Activated T-cell treated with anti-CD3 and anti-CD28 coated beads for 4 hours (primary cell): ENCODE data around the gene PIEZO2.
"Not testable (repeated sequence)": the region's sequence is repeated elsewhere in the genome, so short reads cannot be mapped to it uniquely, and the experiment has no call there.

Source experiments
- DNase-seq: peaks from one replicate; pipeline ENCODE4 v3.0.0-alpha.2; 2020

The PIEZO2 gene

DNA sequence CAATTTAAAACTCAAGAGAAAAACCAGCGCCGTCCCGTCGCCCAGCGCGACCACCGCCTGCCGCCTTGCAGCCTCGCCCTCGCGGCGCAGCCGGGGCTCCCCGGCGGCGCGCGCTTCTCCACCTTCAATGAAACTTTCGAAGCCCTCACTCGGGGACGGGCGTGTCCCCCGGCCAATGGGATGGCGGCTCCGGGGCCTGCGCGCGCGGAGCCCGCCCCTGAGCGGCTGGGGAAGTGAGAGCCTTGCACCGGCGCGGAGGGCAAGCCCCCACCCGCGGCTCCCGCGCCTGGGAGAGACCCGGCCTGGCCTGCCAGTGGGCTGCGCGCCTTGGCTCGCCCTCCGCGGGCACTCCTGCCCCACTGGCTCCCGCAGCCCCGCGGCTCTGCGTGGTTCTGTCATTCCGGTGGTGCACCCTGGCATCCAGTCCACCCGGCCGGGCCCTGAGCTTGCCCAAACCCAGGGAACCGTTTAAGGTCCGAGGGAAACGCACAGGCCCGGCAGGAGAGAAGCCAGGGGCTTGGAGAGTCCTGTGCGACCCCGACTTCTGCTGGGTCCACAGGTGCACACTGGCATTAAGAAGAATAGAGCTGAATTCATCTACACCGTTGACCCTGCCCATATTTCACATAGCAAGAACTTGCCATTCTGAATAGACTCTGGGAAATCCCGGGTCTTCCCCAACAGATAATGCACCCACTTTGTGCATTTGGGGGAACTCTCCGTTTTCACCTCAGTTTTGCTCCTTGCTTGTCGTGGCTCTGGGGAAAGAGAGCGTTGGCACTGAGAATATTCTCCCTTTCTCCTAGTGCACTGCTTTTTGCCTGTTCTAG lies at the start of gene PIEZO2:
TSS of gene PIEZO2 (minus strand) at position 129 of the 830 bp plus-strand sequence. CDS start 981 bp downstream, outside the sequence.
- DNase-seq = no peak

DNA sequence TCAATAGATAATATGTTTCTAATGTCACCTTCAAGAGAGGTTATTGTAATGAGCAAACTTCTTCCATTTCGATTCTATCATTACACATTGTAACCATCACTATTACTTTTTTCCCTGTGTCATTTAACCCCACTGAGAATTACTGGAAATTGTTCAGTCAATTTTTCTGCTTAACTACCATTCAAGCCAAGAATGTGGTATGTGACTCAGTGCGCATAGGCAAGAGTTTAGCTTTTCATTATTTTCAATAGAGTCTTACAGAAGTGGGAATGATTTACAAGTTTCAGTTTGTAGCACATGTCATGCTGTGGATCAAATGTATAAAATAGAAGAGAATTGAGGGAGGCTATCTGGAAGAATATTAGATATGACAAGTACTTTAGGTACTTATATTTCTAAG lies 34.3 kb upstream of the PIEZO2 start:
- DNase-seq = no peak

DNA sequence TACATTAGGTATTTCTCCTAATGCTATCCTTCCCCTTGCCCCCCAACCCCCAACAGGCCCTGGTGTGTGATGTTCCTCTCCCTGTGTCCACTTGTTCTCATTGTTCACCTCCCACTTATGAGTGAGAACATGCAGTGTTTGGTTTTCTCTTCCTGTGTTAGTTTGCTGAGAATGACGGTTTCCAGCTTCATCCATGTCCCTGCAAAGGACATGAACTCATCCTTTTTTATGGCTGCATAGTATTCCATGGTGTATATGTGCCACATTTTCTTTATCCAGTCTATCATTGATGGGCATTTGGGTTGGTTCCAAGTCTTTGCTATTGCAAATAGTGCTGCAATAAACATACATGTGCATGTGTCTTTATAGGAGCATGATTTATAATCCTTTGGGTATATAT lies 32.3 kb upstream of the PIEZO2 start:
- DNase-seq = not testable (repeated sequence)

DNA sequence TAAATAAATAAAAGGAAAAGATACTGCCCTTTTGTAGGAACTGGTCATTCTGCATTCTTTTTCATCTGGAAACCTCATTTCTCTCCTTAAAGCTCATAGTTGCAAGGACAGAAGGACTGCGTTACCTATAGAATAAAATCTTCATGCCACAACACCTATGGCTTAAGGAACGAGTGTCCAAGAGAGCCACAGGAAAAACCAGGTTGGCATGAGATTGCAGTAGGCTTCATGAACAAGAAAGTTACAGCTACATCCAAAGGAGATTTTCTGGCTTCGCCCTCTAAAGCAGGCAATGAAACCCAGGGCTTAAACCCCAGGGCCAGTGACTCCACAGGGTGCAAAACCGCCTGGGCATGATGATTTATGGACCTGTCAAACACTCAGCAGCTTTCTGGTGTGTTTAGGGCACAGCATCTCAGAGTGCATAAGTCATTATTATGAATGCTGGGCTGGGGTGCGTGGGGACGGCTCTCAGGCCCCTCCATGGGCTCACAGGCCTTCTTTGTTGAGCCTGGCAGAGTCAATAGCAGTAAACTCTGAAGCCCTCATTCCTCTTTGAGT lies 30.7 kb upstream of the PIEZO2 start:
- no peak for DNase-seq

DNA sequence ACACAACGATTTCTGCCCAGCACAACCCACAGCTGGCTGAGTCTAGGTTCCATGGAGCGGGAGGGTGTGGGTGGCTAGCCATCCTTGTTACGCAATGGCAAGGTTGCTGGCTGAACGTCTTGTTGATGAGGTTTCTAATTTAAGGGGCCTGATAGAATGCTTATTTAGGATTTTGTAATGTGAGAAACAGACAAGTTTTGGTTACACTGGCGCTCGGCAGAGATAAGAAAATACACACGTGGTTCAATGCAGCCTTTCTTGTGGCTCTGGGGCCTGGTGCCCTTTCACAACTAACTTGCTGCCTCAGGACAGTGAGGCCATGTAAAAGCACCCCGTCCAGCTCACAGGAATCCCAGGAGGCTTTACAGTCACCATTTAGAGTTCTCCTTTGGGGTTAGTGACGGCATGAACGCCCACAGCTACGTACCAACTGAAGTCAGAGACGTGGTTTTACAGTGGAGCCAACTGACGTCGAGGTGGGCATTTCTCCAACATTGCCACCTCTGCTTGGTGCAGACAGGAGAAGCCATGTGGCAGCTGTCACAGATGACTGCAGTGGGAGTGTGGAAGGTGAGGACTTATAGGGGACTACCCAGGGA lies 29.7 kb upstream of the PIEZO2 start:
- no peak for DNase-seq

DNA sequence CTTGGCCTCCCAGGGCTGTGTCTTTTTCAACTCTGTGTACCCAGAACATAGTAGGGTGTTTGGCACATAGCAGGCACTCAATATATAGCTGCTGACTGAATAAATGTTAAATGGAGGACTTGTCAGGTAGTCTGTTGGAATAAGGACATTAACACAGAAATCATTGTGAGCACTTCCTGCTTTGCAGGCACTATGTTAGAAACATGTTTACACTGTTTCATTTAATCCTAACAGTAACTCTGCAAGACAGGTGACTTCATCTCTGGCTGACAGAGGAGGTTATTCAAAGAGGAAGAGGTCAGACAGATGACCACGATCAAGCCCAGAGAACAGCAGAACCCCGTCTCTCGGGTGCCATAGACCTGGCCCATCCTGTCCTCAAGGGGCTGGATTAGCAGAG lies 28.0 kb upstream of the PIEZO2 start:
- DNase-seq = no peak

DNA sequence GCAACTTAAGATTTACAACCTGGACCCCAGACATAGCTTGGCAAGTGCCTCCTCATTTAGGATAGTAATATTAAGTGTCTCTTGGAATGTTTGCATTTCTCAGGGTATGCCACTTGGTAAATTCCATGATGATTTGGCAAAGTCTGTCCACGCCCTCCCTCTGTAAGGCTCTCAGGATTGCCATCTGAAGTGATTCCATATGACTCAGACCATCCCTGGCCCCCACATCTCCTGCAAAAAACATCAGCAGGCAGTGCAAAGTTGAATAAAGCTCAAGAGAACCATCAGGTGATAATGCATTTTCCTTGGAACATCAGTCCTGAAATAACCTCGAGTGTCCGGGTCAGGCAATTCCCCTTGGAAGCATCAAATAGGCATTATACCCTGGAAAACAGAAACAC lies 27.1 kb upstream of the PIEZO2 start:
- no peak for DNase-seq

DNA sequence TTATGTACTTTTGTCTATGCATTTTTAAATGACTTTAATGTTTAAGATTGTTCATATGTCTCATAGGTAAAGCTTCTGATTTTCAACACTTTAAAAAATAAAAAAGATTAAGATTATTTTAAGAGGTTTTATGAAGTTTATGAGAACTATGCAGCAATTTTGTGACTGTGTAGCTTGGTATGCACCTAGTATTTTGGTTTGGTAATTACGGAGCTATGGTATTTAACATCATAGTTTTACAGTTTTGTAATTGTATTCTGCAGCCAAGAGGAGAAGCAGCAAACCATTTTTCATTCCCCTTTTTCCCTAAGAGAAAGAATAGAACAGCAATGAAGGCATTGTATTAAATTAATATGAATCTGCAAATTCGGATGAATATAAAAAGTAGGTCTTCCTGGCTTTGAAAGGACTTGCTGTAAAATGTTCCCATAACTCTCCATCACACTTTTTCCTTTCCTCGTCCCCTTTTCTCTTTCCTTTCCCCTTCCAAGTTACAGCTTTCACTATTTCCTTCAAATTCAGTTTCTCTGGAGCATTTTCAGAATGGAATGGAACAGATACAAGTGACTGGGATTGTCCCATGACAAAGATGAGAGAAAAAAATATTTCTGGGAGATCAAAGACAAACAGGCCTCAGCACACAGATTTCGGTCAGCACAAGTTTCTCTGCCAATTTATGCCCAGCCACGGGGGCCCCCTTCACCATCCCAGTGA lies 26.1 kb upstream of the PIEZO2 start:
- DNase-seq = no peak

DNA sequence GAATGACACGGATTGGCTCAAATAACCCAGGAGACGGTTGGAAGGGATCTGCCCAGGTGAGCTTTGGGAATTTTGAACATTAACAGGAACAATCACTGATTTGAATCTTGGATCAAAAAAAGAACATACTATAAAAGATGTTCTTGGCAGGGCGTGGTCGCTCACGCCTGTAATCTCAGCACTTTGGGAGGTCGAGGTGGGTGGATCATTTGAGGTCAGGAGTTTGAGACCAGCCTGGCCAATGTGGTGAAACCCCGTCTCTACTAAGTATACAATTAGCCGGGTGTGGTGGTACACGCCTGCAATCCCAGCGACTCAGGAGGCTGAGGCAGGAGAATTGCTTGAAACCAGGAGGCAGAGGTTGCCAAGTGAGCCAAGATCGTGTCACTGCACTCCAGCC lies 24.8 kb upstream of the PIEZO2 start:
- DNase-seq = not testable (repeated sequence)

DNA sequence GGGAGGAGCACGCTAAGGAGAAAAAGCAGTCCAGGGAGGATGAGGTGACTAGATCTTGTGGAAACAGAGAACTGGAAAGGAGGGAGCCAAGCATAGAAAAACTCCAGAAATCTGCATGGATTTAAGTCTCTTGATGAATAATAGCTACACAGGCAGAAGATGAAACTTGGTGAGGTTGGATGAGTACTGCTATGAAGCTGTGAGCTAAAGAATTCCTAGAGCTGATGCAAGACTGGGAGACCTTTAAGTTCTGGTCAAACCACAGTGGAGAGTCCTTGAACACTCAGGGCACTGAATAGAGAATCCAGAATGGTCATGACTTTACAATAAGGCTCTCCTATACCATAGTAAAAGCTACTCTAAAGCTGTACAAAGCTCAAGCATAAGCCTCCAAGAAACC lies 18.4 kb upstream of the PIEZO2 start:
- no peak for DNase-seq

DNA sequence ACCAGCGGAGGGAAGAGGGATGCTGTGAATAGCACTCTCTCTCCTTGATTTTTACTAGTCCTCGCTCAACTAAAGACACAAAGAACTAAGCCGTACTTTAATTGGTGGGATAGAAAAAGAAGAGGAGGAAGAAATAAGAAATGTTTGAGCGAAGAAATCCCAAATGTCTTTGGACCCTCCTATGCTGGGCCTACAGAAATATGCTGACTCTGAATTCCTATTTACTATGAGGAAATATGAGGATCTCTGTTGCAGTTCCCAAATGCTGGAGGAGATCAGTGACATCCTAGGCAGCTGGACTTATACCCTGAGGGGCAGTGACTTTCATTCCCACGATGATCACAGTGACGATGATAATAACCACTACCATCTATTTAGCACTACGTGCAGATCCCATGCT lies 16.6 kb upstream of the PIEZO2 start:
- DNase-seq = no peak

DNA sequence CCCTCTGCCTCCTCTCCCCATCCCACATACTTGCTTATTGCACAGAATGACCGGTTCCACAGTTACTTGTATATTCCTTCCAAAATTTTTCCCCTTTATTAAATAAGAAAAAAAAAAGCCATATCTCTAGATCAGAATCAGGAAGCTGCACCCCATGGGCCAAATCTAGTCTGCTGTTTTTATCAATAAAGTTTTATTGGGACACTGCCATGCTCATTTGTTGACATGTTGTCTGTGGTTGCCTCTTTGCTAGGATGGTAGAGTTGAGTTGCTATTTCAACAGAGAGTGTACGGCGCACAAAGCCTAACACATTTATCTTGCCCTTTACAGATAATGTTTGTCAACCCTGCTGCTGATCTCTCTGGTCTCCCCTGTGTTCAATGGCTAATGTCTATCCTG lies 15.8 kb upstream of the PIEZO2 start:
- no peak for DNase-seq

DNA sequence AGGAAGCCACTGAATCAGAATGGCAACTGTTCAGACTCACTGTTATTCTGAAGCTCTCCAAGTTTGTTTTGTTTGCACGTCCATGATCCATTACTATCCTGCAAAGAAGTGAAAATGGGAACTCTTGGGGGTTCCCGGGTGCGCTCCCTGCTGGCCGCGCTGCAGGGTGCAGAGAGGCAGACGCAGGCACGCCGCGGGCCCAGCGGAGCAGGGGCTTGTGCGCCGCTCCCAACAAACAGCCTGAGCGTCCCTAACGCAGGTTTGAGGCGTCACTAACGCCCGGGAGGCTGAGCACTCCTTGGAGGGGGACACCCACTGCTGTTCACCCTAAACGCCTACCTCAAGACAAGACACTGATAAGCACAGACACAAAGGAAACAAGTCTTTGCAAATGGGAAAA lies 14.3 kb upstream of the PIEZO2 start:
- no peak for DNase-seq

DNA sequence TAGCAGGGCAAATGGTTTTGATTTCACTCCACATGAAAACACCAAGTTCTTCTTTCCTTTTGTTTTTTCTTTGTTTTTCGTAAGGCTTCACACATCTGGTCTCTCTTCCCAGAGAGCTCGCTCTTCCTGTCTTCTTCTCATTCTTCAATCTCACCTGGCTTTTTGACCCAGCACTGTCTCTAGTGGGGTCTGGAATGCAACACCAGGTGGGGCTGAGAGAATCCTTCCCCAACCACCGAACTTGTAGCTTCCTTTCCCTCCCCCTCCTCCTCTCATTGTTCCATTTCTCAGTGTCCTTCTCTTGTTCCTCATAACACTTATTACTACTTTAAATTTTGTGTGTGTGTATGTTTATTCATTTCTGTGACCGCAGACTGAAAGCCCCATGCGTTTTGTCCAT lies 13.5 kb upstream of the PIEZO2 start:
- no peak for DNase-seq

DNA sequence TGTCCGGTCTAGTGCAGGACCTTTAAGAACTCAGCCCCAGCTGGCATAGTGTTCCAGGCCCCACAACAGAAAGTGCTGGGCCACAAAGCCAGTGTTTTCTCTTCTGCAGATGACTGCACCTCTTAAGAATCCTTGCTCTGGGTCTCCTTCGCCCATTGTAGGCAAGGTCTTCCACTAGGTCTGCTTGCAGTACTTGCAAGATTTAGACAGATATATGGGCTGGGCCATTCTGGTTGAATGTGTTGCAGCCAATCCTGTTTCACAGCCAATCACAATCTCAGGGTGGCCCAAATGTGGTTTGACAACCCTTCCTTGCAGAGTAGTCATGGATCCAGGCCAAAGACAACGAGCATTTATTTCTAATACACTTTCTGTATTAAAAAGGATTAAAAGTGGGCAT lies 13.1 kb upstream of the PIEZO2 start:
- no peak for DNase-seq

DNA sequence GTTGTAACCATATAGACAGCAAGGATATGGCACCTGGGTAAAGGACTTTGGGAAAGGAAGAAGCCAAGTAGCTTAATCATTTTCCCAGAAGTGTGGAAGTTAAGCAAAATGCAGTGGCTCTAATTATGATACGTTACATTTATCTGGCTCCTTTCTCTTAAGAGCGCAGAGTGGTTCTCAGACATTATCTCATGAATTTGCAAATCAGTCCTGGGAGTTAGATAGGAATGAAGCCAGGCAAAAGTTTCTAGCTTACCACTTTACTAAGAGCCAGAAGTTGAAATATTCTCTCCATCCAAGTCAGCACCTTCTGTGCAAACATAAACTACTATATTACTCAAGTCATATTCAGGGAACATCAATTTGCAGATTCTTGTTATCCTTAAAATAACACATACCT lies 10.9 kb upstream of the PIEZO2 start:
- no peak for DNase-seq

DNA sequence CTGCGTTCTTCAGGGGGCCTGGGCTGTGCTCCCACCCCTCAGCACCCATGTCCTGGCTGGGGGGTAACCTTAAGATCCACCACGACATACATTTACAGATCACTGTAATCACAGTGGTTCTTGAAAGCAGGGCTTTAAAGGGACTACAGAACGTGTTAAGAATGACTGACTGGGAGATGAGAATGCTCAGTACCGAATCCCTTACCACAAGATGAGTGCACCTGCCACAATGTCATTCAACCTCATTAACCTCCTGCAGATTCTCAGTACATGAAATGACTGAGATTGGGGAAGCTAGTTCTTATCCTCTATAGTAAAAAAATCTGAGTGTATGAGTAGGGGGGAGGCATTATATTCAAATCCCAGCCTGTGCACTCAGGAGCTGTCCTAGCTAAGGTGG lies 10.5 kb upstream of the PIEZO2 start:
- DNase-seq = no peak

DNA sequence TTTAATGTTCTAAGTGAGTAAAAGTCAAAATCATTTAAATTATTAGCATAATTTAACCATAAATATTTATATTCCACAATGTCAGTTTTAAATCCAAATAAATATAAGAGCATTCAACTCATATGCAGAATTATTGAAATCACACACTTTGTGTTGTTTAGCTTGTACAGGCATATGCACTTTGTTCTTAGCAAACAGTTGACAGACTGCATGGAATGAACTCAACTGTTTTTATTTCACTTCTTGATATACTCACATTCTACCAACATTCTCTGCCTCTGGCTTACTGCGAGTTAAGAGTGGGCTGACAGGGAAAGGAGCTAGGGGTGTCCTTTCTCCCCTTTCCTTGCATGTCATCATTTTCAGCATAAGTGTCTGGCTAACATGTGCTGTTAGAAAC lies 7.6 kb upstream of the PIEZO2 start:
- DNase-seq = no peak

DNA sequence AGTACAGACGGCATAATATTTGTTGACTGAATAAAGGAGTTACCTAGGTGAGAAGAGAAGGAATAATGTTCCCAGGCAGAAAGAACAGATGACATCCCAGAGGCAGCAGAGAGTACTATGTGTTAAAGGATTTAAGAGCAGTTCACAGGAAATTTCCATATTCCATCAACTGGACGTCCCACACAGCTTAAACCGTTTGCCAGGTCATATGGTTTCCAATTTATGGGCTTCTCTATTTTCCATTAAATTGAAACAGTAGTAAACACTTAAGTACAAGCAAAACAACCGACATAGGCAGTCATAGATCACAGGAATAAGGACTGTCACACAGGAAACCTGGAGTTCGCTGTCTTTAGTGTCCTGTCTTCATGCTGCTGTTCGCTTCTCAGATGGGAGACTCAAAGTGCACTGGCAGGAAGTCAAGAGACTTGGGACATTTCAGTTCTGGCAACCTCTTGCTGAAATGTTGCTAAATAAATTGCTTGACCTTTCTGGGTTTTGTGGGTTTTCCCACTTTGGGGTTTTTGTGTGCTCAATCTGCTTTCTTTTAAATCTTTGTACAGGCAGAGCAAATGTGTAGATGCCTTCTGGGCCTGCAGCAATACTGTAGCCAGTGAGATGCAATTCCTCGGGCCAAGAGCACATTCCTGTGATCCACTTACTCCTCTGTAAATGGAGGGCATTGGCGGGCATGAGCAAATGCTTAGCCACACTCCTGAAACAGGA lies 5.8 kb upstream of the PIEZO2 start:
- DNase-seq = no peak

DNA sequence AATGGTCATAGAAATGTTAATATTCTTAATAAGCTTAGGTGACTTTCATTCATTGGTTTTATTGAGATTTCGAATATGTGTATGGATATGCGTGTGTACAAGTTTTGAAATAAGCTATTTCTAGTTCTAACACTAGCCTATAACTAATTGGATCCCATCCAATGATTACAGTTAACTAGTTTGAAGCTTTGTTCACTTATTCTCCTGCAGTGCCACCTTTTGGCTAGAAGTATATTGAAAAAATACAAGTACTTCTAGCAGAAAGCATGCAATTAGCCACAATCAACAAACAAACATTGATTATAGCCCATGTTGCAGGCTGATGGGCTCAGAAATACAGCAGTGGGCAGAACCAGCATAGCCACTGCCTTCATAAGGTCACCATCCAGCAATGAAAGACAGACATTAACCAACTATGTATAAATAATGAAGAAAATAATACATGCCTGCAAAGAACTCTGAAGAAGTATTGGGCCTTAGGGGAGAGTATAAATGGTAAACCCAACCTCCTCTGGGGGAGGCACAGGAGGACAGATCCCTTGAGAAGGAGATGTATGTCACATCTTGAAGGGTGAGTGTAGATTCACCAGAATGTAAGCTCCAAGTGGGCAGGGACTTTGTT lies 5.1 kb upstream of the PIEZO2 start:
- DNase-seq = no peak

DNA sequence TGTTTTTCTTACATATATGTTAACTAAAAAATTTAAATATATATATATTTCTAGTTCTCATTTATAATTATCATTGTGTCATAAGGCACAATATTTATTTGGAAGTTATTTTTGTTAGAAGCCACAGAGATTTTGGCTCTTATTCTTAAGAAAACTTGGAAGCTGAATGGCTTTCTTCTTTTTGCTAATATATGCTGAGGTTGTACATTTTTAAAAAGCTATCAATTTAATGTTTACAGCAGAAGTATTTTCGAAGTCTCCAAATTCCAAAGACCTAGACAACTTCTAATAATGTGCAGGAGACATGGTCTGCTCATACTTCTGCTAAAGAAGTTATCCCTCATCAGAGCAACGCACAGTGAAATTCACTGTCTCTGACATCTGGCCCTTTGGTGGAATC lies 3.7 kb upstream of the PIEZO2 start:
- no peak for DNase-seq

DNA sequence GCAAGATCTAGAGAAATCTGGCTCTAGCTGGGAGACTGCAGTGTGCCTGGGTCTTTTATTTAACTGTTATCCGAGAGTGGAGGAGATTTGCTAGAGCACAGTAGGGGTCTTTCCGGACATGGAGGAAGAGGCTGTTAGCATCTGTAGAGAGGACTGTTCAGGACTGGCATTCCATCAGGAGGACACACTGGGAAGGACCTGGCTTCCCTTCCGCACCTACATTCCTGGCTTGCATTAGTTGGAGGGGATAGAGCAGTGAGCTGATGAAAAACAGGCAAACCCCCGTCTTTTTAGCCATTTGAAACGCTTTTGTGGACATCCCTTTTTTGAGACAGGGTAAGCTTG lies 874 bp upstream of the PIEZO2 start:
- no peak for DNase-seq
